Activated CD4-positive, alpha-beta T cell treated with anti-CD3 and anti-CD28 coated beads, Interleukin-2, amount 50 U/mL, for 16 hours (primary cell): ENCODE results near the gene PSMD11.
"Not testable (repeated sequence)": the region's sequence is repeated elsewhere in the genome, so short reads cannot be mapped to it uniquely, and the experiment has no call there.

Experiments
- DNase-seq: peaks from one replicate; pipeline ENCODE4 v3.0.0-alpha.2; 2020

Gene PSMD11

DNA sequence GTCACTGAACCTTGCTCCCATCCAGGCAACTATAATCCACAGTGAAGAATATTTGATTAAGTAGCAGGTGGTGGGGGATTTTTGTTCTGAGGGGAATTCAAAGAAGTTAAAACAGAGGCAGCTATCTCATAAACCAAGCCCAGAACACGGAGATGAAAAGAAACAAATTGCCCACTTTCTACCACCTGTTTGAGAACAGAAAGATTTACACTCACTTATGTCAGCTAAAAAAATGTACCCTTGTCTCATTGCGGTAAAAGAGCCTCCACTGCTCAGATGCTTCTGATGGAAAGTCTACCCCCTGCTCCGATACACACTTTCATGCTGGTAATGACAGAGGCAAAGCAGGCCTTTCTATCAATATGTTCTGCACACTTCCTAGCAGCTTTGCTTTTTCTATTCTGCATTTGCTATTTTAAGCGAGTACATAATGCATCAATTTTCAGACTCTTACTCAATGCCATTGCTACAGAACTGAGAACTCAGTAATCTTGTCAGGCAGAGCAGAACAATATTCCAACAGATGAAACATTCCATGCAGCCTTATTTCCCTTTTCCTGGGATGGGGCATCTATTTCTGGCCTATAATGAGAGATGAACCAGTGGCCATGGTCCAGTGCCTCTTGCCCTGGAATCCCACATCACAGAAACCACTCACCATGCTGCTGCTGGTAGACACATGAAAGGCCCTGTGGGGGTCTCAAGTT, 71.5 kb downstream of the PSMD11 start:
- no peak for DNase-seq

DNA sequence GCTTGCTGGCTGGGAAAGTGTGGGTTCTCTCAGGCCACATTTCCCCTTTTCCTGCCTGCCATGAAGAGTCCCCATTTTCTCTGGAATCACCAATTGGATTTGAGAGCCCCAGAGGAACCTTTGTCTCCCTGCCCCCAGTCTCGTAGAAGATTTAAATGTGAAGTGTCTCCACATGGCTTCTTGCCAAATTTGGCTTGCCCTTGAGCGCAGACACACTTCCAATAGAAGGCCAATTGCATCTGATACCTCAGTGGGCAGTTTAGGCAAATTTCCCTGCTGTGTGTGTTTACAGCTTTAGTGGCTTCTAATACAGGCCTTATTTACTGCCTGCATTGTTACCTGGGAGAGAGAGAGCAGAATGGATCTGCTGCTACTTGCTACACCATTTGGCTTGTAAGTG, 72.1 kb downstream of the PSMD11 start:
- DNase-seq = no peak

DNA sequence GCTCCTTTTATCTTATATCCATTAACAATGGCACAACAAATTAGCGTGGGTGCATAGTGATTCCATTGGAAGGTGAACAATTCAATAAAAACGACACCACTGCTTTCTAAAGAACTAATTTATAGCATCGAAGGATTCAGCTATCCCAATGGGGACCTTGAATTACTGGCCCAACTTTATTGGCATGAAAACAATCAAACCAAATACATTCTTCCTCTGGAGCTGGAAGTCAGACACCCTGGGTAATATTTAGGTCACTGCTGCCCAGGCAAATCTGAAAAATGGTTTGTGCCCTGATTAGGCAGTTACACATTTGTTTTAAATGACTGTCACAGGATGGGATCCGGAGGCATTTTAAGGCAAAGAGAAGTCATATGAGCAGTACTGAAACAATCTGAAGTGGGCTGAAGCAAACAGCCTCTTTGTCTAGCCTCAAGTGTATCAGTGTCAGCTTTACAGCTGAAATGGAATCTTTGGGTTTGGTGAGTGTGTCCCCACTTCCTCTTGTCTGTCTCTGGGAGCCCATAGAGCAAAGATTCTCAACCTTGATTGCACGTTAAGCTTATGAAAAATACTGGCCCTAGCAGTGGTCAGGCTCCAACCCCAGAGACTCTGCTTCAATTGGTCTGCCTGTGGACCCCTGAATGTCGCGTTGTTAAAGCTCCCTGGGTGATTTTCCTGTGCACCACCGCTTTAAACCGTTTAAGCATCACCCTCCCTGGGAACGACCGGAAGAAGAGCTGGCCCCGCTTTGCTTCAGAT, 72.8 kb downstream of the PSMD11 start:
- DNase-seq = peak; percentile 5

DNA sequence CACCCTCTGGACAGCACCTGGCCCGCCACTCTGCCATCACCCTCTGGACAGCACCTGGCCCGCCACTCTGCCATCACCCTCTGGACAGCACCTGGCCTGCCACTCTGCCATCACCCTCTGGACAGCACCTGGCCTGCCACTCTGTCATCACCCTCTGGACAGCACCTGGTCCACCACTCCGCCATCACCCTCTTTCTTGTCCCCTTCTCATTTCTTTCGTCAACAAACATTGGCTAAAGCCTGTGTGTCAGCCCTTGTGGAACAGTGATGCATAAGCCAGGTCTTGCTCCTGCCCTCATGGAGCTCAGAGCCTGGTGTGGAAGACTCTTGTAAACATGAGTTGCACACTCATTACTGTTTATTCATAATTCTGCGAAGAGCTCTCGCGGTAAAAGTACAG, 73.7 kb downstream of the PSMD11 start:
- DNase-seq = no peak

DNA sequence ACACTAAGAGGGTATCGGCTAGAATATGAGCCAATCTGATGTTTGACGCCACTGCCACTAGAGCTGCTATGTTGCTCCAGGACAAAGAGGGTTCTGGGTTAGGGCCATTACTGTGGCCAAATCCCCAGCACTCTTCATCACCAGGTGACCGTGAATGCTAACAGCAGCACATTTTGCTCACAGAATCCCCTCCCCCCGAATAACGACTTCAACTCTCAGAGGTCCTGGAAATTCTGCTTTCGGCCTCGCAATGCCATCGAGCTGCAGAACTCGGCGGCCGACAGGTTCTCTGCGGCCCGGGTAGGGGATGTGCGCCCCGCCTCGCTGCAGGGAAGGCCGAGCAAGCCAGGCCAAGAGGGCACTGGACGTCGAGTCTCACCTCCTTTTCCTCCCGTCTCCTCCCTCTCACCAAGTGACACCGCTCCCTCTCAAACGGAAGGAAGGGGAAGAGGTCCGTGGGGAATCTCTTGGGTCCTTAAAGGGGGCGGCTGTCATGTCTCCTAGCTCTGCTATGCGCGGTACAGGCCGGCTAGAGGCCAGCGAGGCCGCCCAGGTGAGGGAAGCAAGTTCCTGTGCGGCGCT, 74.4 kb downstream of the PSMD11 start:
- no peak for DNase-seq

DNA sequence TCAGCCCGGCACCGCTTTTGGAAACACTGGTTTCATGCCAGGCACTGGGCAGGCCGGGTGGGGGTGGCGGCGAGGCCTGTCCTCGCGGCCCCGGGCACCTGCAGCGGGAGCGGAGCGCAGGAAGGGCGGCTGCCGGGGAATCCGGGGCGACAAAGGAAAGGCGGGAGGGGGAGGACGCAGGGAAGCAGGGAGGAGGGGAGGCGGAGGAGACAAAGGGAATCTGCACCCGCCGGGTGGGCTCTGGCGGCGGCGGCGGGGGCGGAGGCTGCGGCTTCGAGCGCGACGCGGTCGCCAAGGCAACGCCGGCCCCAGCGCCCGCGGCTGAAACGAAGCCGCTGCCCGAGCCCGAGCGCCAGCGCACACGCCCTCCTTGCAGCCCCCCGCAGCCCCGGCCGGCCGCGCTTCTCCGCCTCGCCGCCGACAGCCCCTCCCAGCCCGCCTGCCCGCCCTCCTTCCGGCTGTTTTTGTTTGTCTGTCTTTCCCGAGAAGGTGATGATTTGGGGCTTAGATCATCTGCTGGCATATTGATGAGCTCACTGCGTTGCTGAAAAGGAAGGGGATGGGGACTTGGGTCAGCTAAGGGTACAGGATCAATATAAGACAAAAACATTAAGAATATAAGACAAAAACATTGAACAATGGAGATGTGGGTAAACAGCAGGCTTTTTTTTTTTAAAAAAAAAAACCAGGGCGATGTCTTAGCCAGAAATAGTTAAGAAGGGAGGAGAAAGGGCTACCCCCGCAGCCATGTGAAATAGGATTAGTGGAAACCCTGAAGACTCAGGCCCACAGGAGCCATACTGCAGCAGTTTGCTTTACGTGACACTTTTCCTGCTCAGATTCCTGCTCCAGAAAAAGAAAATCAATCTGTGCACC, 75.2 kb downstream of the PSMD11 start:
- DNase-seq = peak; percentile 55

DNA sequence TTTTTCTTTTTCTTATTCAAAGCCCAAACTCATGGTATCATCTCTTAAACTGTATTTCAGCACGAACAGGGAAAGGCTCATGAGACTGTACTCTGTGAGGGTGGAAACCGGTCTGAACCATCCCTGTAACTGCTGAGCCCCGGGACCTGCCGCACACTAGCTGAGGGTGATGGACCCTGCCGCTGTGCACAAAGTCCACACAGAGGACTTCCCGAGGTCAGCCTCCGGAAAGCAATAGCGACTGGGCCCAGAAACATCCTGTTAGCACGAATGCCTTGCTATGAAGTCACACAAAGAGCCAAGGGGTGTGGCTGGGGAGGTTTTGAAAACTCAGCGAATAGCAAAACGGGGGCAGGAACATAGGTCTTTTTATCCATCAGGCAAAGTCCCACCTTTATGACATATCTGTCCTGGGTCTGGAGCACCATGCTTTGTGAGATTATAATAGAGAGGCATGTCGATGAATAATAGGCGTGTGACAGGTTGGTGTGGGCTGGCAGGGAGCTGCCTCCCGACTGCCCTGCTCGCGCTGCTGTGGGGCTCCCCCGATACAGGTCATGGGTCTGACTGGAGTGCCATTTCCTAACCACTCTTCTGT, 75.9 kb downstream of the PSMD11 start:
- peak; percentile 38 for DNase-seq

DNA sequence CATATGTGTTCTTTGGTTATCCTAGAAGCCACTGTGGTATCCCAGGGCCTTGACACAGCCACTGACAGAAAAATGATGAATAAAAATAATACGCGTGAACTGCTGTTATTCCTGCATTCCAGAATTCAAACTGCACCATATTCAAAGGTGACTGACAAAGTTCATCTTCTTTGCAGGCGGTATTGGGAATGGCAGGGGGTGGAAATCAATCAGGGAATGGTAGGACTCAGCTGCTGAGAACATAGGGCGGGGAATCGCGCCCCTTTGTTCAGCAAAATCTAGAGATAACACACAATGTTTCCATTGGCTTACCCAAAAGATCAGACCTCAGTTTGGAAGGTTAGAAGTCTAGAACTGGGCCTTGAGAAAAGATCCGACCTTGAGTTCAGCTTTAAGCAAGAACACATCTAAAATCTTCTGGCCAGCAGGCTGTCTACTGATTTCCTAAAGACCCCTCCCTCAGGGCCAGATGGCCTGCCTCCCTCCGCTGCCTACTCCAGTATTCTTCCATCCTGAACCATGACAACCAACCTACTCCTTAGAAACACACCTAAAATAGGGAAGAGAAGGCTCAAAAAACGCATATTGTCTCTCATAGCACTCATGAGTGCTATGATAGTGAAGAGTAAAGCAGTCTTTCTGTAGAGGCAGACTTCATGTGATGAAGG, 76.6 kb downstream of the PSMD11 start:
- DNase-seq = no peak

DNA sequence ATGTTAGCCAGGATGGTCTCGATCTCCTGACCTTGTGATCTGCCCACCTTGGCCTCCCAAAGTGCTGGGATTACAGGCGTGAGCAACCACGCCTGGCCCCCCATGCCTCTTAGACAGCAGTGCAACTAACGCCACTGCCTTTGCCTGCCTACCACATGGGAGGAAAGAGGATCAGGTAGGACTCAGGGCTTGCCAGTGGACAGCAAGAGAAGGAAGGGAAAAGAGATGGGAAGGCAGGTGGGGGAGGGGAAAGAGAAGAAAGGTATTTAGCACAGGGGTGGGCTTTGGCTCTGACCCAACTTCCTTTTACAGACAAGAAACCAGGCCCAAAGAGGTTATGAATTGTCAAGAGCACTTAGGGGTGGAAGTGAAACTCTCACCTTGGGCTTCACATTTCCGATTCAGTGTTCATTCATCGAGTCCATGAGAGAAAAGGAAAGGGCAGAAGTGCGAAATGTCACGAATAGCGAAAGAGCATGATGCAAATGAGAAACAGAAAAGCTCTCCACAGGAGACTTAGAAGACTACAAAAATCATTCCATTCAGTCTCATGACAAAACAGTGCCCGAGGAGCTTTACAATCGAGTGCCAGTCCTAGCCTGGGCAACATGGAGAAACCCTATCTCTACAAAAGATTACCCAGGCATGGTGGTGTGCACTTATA, 78.8 kb downstream of the PSMD11 start:
- DNase-seq = peak; percentile 93

DNA sequence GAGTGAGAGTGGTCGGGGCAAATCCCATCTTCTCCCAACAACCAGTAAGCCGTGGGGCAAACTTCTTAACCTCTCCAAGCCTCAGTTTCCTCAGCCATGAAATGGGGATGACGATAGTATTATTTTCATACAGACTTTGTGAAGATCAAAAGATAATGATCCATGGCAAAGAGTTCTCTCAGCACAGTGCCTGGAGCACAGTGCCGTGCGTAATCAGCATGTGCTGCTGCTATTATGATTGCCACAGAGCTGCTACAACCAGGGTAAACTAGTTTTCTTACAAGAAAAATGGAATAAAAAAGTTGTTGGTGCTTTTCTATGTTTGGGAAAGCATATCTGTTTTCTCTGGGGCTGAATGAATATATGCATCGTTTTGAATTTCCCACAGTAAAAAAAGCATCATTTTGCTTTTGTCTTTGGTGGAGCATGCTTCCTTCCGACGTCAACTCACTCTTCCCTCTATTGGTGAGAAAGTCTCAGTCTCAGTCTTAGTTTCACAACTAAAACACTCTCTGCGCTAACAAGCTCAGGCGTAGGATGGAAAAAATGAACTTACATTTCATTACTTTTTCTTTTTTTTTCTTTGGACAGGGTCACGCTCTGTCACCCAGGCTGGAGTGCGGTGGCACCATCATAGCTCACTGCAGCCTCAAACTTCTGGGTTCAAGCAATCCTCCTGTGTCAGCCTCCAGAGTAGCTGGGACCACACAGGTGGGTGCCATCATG, 79.7 kb downstream of the PSMD11 start:
- peak; percentile 82 for DNase-seq

DNA sequence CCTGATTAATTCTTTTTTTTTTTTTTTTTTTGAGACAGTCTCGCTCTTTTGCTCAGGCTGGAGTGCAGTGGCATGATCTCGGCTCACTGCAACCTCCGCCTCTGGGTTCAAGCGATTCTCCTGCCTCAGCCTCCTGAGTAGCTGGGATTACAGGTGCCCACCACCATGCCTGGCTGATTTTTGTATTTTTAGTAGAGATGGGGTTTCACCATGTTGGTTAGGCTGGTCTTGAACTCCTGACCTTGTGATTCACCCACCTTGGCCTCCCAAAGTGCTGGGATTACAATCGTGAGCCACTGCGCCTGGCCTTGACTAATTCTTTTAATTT, 80.2 kb downstream of the PSMD11 start:
- DNase-seq = not testable (repeated sequence)

DNA sequence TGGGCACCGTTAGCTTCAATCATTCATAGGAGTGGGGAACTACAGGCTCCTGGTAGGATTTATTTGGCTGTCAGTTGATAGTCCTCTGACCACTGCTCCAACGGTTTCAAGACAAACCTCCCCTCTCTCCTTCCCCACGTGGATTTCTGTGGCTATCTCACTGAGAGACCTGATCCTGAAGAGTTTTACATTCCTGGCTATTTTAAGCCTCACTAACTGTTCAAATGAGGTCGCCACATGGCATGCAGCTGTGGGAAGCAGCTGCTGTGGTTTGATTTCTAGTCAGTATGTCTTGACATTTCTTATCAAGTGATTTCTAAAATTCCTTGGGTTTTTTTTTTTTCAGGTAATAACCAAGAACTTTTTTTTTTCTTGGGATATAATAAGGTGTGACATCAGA, 80.8 kb downstream of the PSMD11 start:
- no peak for DNase-seq

DNA sequence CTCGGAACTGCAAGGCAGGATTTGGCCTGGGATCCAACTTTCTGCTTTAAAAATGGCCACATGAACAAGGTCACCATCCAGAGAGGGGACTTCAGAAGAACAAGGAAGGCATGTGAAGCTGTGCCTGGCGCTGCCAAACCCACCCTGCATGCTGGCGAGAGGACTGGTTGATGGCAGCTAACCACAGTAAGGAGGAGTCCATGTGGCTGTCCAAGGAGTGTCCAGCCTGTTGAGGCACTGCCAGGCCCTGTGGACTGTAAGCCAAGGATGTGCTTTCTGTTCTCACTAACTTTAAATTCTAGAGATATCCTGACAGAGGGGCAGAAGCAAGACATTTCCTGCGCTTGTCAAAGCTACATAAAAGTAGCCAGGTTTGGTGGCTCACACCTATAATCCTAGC, 82.8 kb downstream of the PSMD11 start:
- DNase-seq = no peak

DNA sequence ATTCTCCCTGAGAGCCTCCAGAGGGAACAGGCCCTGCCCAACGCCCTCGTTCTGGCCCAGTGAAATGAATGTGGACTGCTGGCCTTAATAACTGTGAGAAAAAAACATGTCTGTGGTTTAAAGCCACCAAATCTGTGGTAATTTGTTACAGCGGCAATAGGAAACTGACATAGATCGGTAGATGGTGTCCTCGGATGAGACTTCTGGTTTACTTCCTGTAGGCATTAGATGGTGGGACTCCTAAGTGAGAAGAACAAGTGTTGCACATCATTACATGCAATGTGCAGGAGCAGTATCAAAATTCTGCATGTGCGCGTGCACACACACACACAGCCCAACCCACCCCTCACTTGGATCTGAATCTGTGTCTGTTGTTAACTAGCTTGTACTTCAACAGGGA, 84.5 kb downstream of the PSMD11 start:
- no peak for DNase-seq

DNA sequence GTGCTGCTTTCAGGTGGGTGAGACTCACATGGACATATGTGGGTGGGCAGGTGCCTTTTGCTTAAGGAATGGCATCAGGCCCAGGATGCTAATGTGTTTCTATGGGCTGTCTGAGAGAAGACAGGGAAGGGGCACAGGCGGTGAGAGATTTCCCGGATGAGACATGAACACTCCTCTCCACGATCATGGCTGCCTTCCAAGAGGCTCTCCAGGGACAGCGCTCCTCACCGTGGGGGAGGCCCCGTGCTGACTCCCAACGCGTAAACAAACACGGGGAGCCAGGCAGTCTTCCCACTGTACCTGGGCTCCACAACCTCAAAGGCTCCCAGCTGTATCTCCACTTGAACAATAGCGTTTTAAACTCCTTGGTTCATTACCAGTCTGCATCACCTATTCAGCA, 85.3 kb downstream of the PSMD11 start:
- no peak for DNase-seq
